Suprapubic skin (tissue), 4 donors: ENCODE data around the gene ORMDL3.
"Not testable (repeated sequence)": the region's sequence is repeated elsewhere in the genome, so short reads cannot be mapped to it uniquely, and the experiment has no call there.

ENCODE experiments used
- EP300 ChIP-seq: sonication (generic); formaldehyde crosslinking; IDR thresholded peaks from one replicate; pipeline ENCODE4 v1.6.1; 2017; ENCODE audit warnings: antibody characterized with exemption
- POLR2A ChIP-seq, 2 donors: fragments of 450-650 bp; IDR thresholded peaks; one replicate each; pipeline ENCODE4 v1.6.1; 2017; ENCODE audit warnings: antibody characterized with exemption in 2 of 2, mild to moderate bottlenecking in 2 of 2, moderate library complexity in 2 of 2
- POLR2AphosphoS5 ChIP-seq, 3 donors: sonication (generic); formaldehyde crosslinking; IDR thresholded peaks; one replicate each; pipeline ENCODE4 v1.6.1; 2017; ENCODE audit warnings: antibody characterized with exemption in 3 of 3
- TF ChIP-seq, protein P1 (sequence below), 2 donors: fragments of 200-600 bp in 1 of 2; fragments of 450-650 bp in 1 of 2; sonication (generic) in 1 of 2; IDR thresholded peaks; one replicate each; pipeline ENCODE4 v1.5.1; 2016 to 2019; ENCODE audit warnings: antibody characterized with exemption in 2 of 2, mild to moderate bottlenecking in 1 of 2, moderate library complexity in 1 of 2

DNA sequence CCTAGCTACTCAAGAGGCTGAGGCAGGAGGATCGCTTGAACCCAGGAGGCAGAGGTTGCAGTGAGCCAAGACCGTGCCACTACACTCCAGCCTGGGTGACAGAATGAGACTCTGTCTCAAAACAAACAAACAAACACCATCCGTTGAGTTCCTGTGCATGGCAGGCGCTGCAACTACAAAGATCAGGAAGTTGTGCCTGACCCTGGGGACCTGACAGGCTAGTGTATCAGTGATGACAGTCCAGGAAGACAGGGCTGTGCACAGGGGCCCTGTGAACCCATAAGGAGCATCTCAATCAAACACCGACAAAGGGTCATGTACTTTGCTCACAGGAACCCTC, 21.1 kb upstream of the ORMDL3 start:
- TF ChIP-seq POLR2AphosphoS5 (IDR thresholded peaks at IDR 0.05); POLR2A (IDR thresholded peaks at IDR 0.05); EP300: not testable (repeated sequence)
- TF ChIP-seq, protein P1, sequence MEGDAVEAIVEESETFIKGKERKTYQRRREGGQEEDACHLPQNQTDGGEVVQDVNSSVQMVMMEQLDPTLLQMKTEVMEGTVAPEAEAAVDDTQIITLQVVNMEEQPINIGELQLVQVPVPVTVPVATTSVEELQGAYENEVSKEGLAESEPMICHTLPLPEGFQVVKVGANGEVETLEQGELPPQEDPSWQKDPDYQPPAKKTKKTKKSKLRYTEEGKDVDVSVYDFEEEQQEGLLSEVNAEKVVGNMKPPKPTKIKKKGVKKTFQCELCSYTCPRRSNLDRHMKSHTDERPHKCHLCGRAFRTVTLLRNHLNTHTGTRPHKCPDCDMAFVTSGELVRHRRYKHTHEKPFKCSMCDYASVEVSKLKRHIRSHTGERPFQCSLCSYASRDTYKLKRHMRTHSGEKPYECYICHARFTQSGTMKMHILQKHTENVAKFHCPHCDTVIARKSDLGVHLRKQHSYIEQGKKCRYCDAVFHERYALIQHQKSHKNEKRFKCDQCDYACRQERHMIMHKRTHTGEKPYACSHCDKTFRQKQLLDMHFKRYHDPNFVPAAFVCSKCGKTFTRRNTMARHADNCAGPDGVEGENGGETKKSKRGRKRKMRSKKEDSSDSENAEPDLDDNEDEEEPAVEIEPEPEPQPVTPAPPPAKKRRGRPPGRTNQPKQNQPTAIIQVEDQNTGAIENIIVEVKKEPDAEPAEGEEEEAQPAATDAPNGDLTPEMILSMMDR (IDR thresholded peaks at IDR 0.05), result not testable (repeated sequence)
